ENCODE data around the gene TUBA4A.

DNA sequence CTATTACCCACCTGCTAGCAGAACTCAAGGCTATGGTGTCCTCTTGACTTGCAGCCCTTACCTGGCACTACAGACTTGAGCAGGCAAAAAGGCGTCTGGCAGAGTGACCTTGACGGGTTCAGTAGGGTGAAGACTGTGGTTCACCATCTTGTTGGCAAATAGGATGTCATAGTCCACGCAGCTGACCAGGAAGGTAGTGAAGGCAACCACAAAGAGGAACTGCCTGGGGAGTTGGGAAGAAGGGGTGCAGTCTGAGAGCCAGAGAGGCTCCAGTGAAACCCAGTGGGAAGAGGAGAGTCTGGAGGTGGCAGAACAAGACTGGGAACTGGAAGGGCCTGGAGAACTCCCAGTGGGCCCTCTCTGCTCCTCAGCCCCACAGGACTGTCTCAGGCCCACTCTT is 28.4 kb downstream of the TUBA4A start:
- TF ChIP-seq, protein P1, sequence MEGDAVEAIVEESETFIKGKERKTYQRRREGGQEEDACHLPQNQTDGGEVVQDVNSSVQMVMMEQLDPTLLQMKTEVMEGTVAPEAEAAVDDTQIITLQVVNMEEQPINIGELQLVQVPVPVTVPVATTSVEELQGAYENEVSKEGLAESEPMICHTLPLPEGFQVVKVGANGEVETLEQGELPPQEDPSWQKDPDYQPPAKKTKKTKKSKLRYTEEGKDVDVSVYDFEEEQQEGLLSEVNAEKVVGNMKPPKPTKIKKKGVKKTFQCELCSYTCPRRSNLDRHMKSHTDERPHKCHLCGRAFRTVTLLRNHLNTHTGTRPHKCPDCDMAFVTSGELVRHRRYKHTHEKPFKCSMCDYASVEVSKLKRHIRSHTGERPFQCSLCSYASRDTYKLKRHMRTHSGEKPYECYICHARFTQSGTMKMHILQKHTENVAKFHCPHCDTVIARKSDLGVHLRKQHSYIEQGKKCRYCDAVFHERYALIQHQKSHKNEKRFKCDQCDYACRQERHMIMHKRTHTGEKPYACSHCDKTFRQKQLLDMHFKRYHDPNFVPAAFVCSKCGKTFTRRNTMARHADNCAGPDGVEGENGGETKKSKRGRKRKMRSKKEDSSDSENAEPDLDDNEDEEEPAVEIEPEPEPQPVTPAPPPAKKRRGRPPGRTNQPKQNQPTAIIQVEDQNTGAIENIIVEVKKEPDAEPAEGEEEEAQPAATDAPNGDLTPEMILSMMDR (conservative IDR thresholded peaks at IDR 0.05; ENCODE audit: low read length): no peak
- no peak for TF ChIP-seq EZH2phosphoT487 (IDR thresholded peaks at IDR 0.05; ENCODE audit: borderline replicate concordance, low read depth, low read length)

Data from OCI-LY7 (cell line).